MM.1S (cell line): Measurements from ENCODE around the gene CDH22.

Experiments used
- DNase-seq: peaks from one replicate; pipeline ENCODE4 v3.0.0-alpha.2; 2015
- H2AFZ ChIP-seq: fragments of 300-600 bp; sonication (generic); 2 replicates; pipeline ENCODE4 v1.6.0; 2016; ENCODE audit warnings: antibody characterized with exemption, low read length
- H3F3A ChIP-seq: fragments of 300-600 bp; sonication (generic); 2 replicates; pipeline ENCODE4 v1.6.1; 2016; ENCODE audit warnings: mild to moderate bottlenecking, antibody characterized with exemption, low read length, moderate library complexity, mixed read lengths; ENCODE audit not compliant: insufficient read depth
- H3K27ac ChIP-seq: fragments of 300-600 bp; sonication (generic); 2 replicates; pipeline ENCODE4 v1.5.1; 2016; ENCODE audit warnings: mild to moderate bottlenecking, low read length
- H3K27me3 ChIP-seq: fragments of 300-600 bp; sonication (generic); replicated peaks from 2 replicates; pipeline ENCODE4 v1.6.0; 2016; ENCODE audit warnings: low read length; ENCODE audit not compliant: insufficient read depth
- H3K36me3 ChIP-seq: fragments of 300-600 bp; sonication (generic); replicated peaks from 2 replicates; pipeline ENCODE4 v1.6.1; 2016; ENCODE audit warnings: mild to moderate bottlenecking, low read length, mixed read lengths; ENCODE audit not compliant: insufficient read depth
- H3K4me1 ChIP-seq: fragments of 300-600 bp; sonication (generic); 2 replicates; pipeline ENCODE4 v1.6.1; 2016; ENCODE audit warnings: low read length, mixed read lengths
- H3K4me2 ChIP-seq: fragments of 300-600 bp; sonication (generic); 2 replicates; pipeline ENCODE4 v1.6.0; 2016; ENCODE audit warnings: low read depth, low read length
- H3K4me3 ChIP-seq: fragments of 300-600 bp; sonication (generic); 2 replicates; pipeline ENCODE4 v1.5.1; 2016; ENCODE audit warnings: low read length, mixed read lengths
- H3K79me2 ChIP-seq: fragments of 300-600 bp; sonication (generic); 2 replicates; pipeline ENCODE4 v1.6.1; 2016; ENCODE audit warnings: mixed run types, low read length, mixed read lengths
- H3K9ac ChIP-seq: fragments of 300-600 bp; sonication (generic); 2 replicates; pipeline ENCODE4 v1.6.1; 2016; ENCODE audit warnings: low read length, mixed read lengths
- H3K9me2 ChIP-seq: fragments of 300-600 bp; sonication (generic); replicated peaks from 2 replicates; pipeline ENCODE4 v1.6.1; 2016; ENCODE audit warnings: mild to moderate bottlenecking, low read length, mixed read lengths; ENCODE audit not compliant: insufficient read depth
- H3K9me3 ChIP-seq: fragments of 300-600 bp; sonication (generic); replicated peaks from 2 replicates; pipeline ENCODE4 v1.6.1; 2016; ENCODE audit warnings: mild to moderate bottlenecking, low read length, mixed read lengths; ENCODE audit not compliant: insufficient read depth
- H4K20me1 ChIP-seq: fragments of 300-600 bp; sonication (generic); 2 replicates; pipeline ENCODE4 v1.6.1; 2016; ENCODE audit warnings: mild to moderate bottlenecking, low read length, moderate library complexity, mixed read lengths; ENCODE audit not compliant: insufficient read depth
- EZH2 ChIP-seq: fragments of 300-600 bp; sonication (generic); optimal IDR thresholded peaks from 2 replicates; pipeline ENCODE3; 2017; ENCODE audit warnings: low read depth, mild to moderate bottlenecking, antibody characterized with exemption, low read length, mixed read lengths
- EZH2phosphoT487 ChIP-seq: fragments of 300-600 bp; sonication (generic); IDR thresholded peaks from 2 replicates; pipeline ENCODE4 v1.6.1; 2018; ENCODE audit warnings: antibody characterized with exemption, low read length
- TF ChIP-seq, protein P1 (sequence below): fragments of 300-600 bp; sonication (generic); IDR thresholded peaks from 2 replicates; pipeline ENCODE4 v1.5.1; 2016; ENCODE audit warnings: antibody characterized with exemption, low read length, mixed read lengths

Gene CDH22

DNA sequence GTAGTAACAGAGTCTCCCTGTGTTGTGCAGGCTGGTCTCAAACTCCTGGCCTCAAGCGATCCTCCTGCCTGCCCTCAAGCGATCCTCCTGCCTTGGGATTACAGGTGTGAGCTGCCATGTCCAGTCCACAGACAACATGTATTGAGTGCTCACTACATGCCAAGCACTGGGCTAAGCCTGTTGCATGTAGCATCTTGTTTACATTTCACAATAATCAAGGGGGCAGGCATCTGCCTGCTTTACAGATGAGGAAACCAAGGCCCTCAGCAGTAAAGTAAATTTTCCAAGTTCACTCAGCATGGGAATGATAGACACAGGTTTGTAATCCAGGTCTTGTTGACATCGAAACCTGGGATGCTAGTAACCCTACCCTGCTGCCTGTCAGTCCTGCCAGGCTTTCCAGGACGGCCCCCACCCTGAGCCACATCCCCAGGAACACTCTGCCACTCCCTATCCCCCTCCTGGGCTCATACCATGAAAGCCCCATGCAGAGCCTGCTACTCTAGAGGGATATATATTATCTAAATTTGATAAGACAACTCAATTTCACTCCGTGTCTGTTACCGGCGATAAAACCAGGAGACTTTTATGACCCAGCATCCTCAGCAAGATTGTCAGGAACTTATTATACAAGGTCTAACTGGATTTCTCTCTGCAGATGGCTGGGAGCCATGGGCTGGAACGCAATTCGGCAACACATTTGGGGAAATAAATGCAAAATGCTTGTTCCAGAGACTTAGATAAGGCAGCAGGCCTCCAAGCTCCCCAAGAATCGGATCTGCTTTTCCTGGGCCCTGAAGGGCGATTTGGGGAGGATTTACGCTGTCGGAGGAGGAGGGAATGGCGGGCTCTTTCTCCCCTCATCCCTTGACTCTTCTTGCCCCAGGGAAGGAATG lies 159.7 kb downstream of the CDH22 start:
- Histone ChIP-seq H3K4me3 (no peak overlapping the region), H3K9me3 (no peaks in the 10 kb centered on the region)
- TF ChIP-seq EZH2phosphoT487 (no peak), EZH2 (no peak)
- TF ChIP-seq, protein P1, sequence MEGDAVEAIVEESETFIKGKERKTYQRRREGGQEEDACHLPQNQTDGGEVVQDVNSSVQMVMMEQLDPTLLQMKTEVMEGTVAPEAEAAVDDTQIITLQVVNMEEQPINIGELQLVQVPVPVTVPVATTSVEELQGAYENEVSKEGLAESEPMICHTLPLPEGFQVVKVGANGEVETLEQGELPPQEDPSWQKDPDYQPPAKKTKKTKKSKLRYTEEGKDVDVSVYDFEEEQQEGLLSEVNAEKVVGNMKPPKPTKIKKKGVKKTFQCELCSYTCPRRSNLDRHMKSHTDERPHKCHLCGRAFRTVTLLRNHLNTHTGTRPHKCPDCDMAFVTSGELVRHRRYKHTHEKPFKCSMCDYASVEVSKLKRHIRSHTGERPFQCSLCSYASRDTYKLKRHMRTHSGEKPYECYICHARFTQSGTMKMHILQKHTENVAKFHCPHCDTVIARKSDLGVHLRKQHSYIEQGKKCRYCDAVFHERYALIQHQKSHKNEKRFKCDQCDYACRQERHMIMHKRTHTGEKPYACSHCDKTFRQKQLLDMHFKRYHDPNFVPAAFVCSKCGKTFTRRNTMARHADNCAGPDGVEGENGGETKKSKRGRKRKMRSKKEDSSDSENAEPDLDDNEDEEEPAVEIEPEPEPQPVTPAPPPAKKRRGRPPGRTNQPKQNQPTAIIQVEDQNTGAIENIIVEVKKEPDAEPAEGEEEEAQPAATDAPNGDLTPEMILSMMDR, result no peak

DNA sequence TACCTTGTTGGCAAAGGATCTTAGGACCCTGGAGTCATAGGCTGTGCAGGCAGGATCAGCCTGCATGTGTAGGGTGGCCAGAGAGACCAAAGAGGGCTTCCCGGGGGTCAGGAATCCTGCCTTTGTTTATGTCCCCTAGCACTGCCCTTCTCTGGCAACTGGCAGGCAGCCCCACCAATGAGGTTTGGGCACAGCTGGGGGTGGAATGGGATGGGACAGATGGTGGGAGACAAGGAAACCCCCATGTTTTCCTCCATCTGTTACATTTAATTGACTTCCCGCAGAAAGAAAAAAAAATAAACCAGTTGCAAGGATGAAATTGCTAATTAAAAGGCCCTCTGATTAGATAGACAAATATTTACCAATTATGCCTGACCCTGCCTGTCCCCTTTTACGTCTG lies 162.6 kb downstream of the CDH22 start:
- H3K9me3 ChIP-seq, result no peaks in the 10 kb centered on the region
- no peak for DNase-seq
- H3K27me3 ChIP-seq, result peaks cover 83% of the 10 kb centered on the region
- H4K20me1 ChIP-seq, result no peaks in the 10 kb centered on the region
- TF ChIP-seq EZH2phosphoT487 (no peak), EZH2 (no peak)
- TF ChIP-seq, protein P1, result no peak
- no peaks in the 10 kb centered on the region for H3K4me1 ChIP-seq
- H3K4me2 ChIP-seq, result no peak overlapping the region
- no peak overlapping the region for H3K9ac ChIP-seq
- H3K9me2 ChIP-seq, result no peaks in the 10 kb centered on the region
- no peak overlapping the region for H3K27ac ChIP-seq
- H3K79me2 ChIP-seq, result no peaks in the 10 kb centered on the region
- no peaks in the 10 kb centered on the region for H3K36me3 ChIP-seq
- no peak overlapping the region for H2AFZ ChIP-seq
- H3K4me3 ChIP-seq, result no peak overlapping the region
- no peaks in the 10 kb centered on the region for H3F3A ChIP-seq

More for the DNA sequence above, 159.7 kb downstream of the CDH22 start:
- Histone ChIP-seq H3F3A (no peaks in the 10 kb centered on the region), H3K27ac (no peak overlapping the region), H3K4me2 (no peak overlapping the region), H3K4me1 (no peaks in the 10 kb centered on the region), H3K9ac (no peak overlapping the region), H4K20me1 (no peaks in the 10 kb centered on the region), H3K27me3 (peaks cover 80% of the 10 kb centered on the region), H2AFZ (no peak overlapping the region), H3K9me2 (no peaks in the 10 kb centered on the region), H3K36me3 (no peaks in the 10 kb centered on the region), H3K79me2 (no peaks in the 10 kb centered on the region)
- DNase-seq, result no peak

DNA sequence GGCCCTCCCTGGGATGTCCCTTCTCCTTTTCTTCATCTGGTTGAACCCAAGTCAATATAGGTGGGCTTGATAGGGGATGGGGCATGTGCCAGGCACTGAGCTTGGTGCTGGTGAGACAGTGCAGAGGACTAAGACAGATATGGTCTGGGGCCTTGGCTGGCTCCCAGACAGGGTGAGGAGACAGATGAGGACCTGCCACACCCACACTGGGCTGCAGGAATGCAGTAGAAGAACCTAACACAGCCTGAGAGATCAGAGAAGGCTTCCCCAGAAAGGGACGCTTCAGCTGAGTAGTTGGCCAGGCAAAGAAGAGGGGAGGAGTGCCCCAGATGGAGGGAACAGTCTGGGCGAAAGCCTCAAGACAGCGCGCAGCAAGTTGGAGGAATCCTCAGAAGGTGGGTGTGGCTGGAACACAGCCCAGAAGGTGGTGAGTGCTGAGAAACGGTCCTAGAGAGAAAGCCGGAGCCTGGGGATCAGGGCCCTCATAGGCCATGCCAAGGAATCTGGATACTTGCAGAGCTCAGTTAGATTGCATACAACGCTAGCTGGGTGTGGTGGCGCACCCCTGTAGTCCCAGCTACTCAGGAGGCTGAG lies 163.8 kb downstream of the CDH22 start:
- Histone ChIP-seq H3K27ac (no peak overlapping the region), H3K36me3 (no peaks in the 10 kb centered on the region), H3F3A (no peaks in the 10 kb centered on the region), H3K9me3 (no peaks in the 10 kb centered on the region), H3K79me2 (no peaks in the 10 kb centered on the region), H3K4me3 (no peak overlapping the region), H3K4me2 (no peak overlapping the region), H3K4me1 (no peaks in the 10 kb centered on the region), H4K20me1 (no peaks in the 10 kb centered on the region), H3K27me3 (peaks cover 77% of the 10 kb centered on the region), H2AFZ (no peak overlapping the region), H3K9ac (no peak overlapping the region), H3K9me2 (no peaks in the 10 kb centered on the region)
- TF ChIP-seq EZH2, result no peak
- no peak for TF ChIP-seq EZH2phosphoT487
- TF ChIP-seq, protein P1, result no peak
- no peak for DNase-seq
